Transverse colon (tissue), 4 donors: Measurements from ENCODE around the gene NOC4L. TPM values are rescaled to one million over a fixed set of nuclear protein-coding genes. Genes with fewer than 3 reads are reported as not detected.
"Not testable (repeated sequence)": the region's sequence is repeated elsewhere in the genome, so short reads cannot be mapped to it uniquely, and the experiment has no call there.

Experiments used
- DNase-seq: peaks from one replicate; pipeline ENCODE4 v3.0.0-alpha.2; 2019
- H3K27ac ChIP-seq, 4 donors: fragments of 200-600 bp; sonication (generic); 2 replicates each; pipeline ENCODE4 v1.5.1; 2016 to 2018; ENCODE audit warnings: inconsistent platforms in 4 of 4
- H3K27me3 ChIP-seq: fragments of 200-600 bp; sonication (generic); 2 replicates; pipeline ENCODE4 v1.5.1; 2017; ENCODE audit warnings: inconsistent platforms
- H3K36me3 ChIP-seq, 4 donors: fragments of 200-600 bp; sonication (generic); 2 replicates each; pipeline ENCODE4 v1.5.1; 2017 to 2019; ENCODE audit warnings: inconsistent platforms in 4 of 4
- H3K4me1 ChIP-seq, 4 donors: fragments of 200-600 bp; sonication (generic); 2 replicates each; pipeline ENCODE4 v1.5.1; 2017 to 2020; ENCODE audit warnings: inconsistent platforms in 4 of 4
- H3K4me3 ChIP-seq, 4 donors: fragments of 200-600 bp; sonication (generic); 1 replicate in 1 of 4; 2 replicates in 3 of 4; pipeline versions ENCODE4 v1.5.1 to v1.6.1; 2017 to 2019; ENCODE audit warnings: inconsistent platforms in 4 of 4
- H3K9me3 ChIP-seq, 2 donors: fragments of 200-600 bp; sonication (generic); 2 replicates each; pipeline ENCODE4 v1.5.1; 2017 to 2019; ENCODE audit warnings: inconsistent platforms in 2 of 2
- EP300 ChIP-seq: sonication (generic); formaldehyde crosslinking; IDR thresholded peaks from one replicate; pipeline ENCODE4 v1.6.1; 2017; ENCODE audit warnings: antibody characterized with exemption, low read depth
- POLR2A ChIP-seq: fragments of 450-650 bp; IDR thresholded peaks from one replicate; pipeline ENCODE4 v1.6.1; 2016; ENCODE audit warnings: antibody characterized with exemption, mild to moderate bottlenecking, moderate library complexity
- POLR2AphosphoS5 ChIP-seq, 3 donors: sonication (generic); formaldehyde crosslinking; IDR thresholded peaks; one replicate each; pipeline ENCODE4 v1.6.1; 2016; ENCODE audit warnings: antibody characterized with exemption in 3 of 3
- WGBS, 2 donors: methylation state at CpG; one replicate each; pipeline ENCODE4 v1.1.5; 2018; ENCODE audit warnings: low coverage in 1 of 2; 5-methylcytosine and 5-hydroxymethylcytosine counted together
- in situ Hi-C, 4 donors: fragments of 200-750 bp; cut with MboI; loops; one replicate each; pipeline versions ENCODE4 v1.15.0 to v1.15.1; 2017; ENCODE audit warnings: low sequenced_read_pairs in 3 of 4, low pct_ligation_motif_present in 1 of 4, low pct_unique_long_range_greater_than_20kb in 1 of 4
- intact Hi-C: fragments of 100-400 bp; cut with DNase I; formaldehyde crosslinking; loops from one replicate; pipeline ENCODE4 v1.15.1; 2023; ENCODE audit warnings: low total_unique reads
- total RNA-seq, 4 donors: library from RNA; depleted of rRNA; stranded (reverse); fragments of >200 nt; gene quantifications; one replicate each; pipeline ENCODE4 v1.1.0, GENCODE V29; 2016
- TF ChIP-seq, protein P1 (sequence below), 5 experiments: fragments of 200-600 bp in 3 of 5; fragments of 450-650 bp in 2 of 5; sonication (generic) in 3 of 5; IDR thresholded peaks; 1 replicate in 2 of 5; 2 replicates in 3 of 5; pipeline ENCODE4 v1.5.1; 2016 to 2017; ENCODE audit warnings: antibody characterized with exemption in 5 of 5, inconsistent platforms in 3 of 5, mild to moderate bottlenecking in 2 of 5, moderate library complexity in 1 of 5

NOC4L gene
- total RNA-seq, 4 donors from 2014 or later: 5.2 to 12.6 (median 9.9) TPM

DNA sequence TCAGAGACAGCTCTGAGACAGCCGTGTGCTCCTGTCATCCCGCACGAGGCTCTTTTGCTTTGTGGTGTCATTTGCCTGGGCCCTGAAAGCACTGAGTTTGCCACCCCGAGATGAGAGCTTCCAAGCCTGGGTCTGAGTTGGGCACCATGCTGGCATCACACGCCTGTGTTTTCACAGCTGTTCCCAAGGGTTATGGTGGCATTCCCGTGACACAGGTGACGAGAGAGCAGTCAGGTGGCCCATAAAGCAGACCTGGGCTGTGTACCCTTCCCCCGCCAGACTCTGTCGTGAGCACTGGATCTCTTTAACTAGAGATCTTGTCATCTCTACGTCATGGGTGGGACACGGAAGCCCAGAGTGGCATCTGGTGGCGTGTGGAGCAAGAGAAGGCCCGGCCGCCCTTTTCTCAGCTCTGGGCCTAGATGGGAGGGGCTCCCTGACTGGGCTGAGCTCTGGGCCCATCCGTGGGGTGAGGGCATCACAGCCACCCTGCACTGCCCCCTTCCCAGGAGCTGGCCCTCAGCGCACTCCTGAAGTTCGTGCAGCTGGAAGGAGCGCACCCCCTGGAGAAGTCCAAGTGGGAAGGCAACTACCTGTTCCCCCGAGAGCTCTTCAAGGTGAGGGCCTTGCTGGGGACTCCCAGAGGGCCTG, 2.6 kb downstream of the NOC4L start:
- no peak for DNase-seq
- in situ Hi-C loops (no loop called here), intact Hi-C loops (no loop called here)
- H3K4me3 ChIP-seq: no peak overlapping the region
- H3K4me1 ChIP-seq: peaks cover 16 to 24% (median 23%) of the 10 kb centered on the region in 4 donors
- TF ChIP-seq POLR2AphosphoS5 (IDR thresholded peaks at IDR 0.05): no peak
- no peak for TF ChIP-seq POLR2A
- TF ChIP-seq EP300: no peak
- TF ChIP-seq, protein P1, sequence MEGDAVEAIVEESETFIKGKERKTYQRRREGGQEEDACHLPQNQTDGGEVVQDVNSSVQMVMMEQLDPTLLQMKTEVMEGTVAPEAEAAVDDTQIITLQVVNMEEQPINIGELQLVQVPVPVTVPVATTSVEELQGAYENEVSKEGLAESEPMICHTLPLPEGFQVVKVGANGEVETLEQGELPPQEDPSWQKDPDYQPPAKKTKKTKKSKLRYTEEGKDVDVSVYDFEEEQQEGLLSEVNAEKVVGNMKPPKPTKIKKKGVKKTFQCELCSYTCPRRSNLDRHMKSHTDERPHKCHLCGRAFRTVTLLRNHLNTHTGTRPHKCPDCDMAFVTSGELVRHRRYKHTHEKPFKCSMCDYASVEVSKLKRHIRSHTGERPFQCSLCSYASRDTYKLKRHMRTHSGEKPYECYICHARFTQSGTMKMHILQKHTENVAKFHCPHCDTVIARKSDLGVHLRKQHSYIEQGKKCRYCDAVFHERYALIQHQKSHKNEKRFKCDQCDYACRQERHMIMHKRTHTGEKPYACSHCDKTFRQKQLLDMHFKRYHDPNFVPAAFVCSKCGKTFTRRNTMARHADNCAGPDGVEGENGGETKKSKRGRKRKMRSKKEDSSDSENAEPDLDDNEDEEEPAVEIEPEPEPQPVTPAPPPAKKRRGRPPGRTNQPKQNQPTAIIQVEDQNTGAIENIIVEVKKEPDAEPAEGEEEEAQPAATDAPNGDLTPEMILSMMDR (IDR thresholded peaks at IDR 0.05): no peak
- no peaks in the 10 kb centered on the region for H3K9me3 ChIP-seq
- no peak overlapping the region for H3K27ac ChIP-seq
- 82% methylated on average over 18 of the region's 19 CpGs; no CpG with 5 or more reads in 1 of the 2 donors for WGBS, 2 donors
- no peaks in the 10 kb centered on the region for H3K27me3 ChIP-seq
- peaks cover 0 to 5% (median 0%) of the 10 kb centered on the region in 4 donors for H3K36me3 ChIP-seq

DNA sequence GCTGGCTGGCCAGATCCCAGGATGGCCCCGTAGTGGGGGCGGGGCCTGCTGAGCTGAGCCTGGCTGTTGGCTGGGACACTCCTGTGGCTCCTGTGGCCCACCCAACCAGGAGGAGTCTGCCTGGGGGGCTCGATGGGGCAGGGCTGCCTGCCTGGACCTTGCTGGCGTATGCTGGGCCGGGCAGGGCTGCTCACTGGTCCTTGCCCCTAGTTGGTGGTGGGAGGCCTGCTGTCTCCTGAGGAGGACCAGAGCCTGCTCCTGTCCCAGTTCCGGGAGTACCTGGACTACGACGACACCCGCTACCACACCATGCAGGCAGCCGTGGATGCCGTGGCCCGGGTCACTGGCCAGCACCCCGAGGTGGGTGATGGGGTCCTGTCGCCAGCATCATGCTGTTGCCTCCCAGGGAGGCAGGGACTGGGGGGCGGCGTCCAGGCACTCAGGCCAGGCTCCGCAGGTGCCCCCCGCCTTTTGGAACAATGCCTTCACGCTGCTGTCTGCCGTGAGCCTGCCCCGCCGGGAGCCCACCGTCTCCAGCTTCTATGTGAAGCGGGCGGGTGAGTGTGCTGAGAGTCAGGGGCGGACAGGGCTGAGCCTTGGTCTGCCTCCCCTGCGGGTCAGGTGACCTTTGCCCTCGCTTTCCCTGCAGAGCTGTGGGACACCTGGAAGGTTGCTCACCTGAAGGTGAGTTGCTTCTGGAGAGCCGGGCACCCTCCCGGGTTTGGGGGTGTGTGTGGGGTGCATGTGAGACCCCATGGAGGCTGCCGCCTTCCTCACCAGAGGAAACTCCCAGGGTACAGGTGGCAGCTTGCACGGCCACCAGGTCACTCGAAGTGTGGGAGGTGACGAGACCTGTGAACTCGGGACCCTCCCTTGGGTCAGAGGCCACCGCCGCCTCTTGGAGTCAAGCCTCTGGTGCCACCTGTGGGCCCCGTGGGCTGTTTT, 3.4 kb downstream of the NOC4L start:
- TF ChIP-seq EP300: no peak
- TF ChIP-seq, protein P1 (IDR thresholded peaks at IDR 0.05): no peak
- TF ChIP-seq POLR2A: no peak
- TF ChIP-seq POLR2AphosphoS5 (IDR thresholded peaks at IDR 0.05): no peak

DNA sequence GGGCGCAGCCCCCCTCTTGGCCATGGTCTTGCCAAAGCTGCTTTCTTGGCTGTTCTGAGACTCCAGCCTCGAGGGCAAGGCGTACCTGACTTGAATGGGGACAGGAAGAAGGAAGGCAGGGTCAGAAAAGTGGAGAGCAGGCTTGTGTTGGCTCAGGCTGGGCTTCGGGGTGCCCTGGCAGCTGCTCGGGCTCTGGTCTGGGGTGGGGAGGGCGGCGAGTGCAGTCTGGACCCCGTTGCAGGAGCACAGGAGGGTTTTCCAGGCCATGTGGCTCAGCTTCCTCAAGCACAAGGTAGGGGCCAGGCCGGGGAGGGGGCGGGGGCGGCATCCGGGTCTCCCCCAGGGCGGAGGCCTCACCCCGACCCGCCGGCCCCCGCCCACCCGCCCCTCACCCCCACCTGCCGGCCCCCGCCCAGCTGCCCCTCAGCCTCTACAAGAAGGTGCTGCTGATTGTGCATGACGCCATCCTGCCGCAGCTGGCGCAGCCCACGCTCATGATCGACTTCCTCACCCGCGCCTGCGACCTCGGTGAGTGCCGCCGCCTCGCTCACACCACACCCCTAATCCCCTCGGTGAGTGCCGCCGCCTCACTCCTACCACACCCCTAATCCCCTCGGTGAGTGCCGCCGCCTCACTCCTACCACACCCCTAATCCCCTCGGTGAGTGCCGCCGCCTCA, 4.2 kb downstream of the NOC4L start:
- WGBS, 2 donors: 97% methylated on average over 27 of the region's 41 CpGs; no CpG with 5 or more reads in 1 of the 2 donors
- Histone ChIP-seq H3K9me3 (no peaks in the 10 kb centered on the region), H3K4me1 (peaks cover 7 to 13% (median 11%) of the 10 kb centered on the region in 4 donors), H3K36me3 (peaks cover 0 to 5% (median 0%) of the 10 kb centered on the region in 4 donors), H3K4me3 (no peak overlapping the region), H3K27me3 (no peaks in the 10 kb centered on the region), H3K27ac (no peak overlapping the region)
- intact Hi-C loops (no loop called here), in situ Hi-C loops (no loop called here)
- TF ChIP-seq, protein P1 (IDR thresholded peaks at IDR 0.05): no peak
- TF ChIP-seq EP300 (no peak), POLR2AphosphoS5 (IDR thresholded peaks at IDR 0.05) (no peak), POLR2A (no peak)
- DNase-seq: no peak

More for the DNA sequence above, 3.4 kb downstream of the NOC4L start:
- WGBS, 2 donors: 92% methylated on average over 34 of the region's 38 CpGs; no CpG with 5 or more reads in 1 of the 2 donors
- Histone ChIP-seq H3K27me3 (no peaks in the 10 kb centered on the region), H3K4me3 (no peak overlapping the region), H3K27ac (no peak overlapping the region), H3K9me3 (no peaks in the 10 kb centered on the region), H3K4me1 (peaks cover 15 to 21% (median 18%) of the 10 kb centered on the region in 4 donors), H3K36me3 (peaks cover 0 to 5% (median 0%) of the 10 kb centered on the region in 4 donors)
- intact Hi-C loops: no loop called here
- in situ Hi-C loops: no loop called here
- DNase-seq: no peak

DNA sequence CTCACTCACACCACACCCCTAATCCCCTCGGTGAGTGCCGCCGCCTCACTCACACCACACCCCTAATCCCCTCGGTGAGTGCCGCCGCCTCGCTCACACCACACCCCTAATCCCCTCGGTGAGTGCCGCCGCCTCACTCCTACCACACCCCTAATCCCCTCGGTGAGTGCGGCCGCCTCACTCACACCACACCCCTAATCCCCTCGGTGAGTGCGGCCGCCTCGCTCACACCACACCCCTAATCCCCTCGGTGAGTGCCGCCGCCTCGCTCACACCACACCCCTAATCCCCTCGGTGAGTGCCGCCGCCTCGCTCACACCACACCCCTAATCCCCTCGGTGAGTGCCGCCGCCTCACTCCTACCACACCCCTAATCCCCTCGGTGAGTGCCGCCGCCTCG, 5.3 kb downstream of the NOC4L start:
- not testable (repeated sequence) for H3K4me3 ChIP-seq, H3K36me3 ChIP-seq
- WGBS, 2 donors: 87% methylated on average over 12 of the region's 32 CpGs; no CpG with 5 or more reads in 1 of the 2 donors

More for the DNA sequence above, 5.3 kb downstream of the NOC4L start:
- DNase-seq, in situ Hi-C loops, H3K27ac ChIP-seq, intact Hi-C loops, H3K9me3 ChIP-seq, H3K27me3 ChIP-seq: not testable (repeated sequence)
- H3K4me1 ChIP-seq: peaks cover 7 to 19% (median 18%) of the 10 kb centered on the region in 4 donors
